Rectal smooth muscle tissue (tissue), 1 donor: Measurements from ENCODE around the gene PHACTR1.
"Not testable (repeated sequence)": the region's sequence is repeated elsewhere in the genome, so short reads cannot be mapped to it uniquely, and the experiment has no call there.

Experiments
- H3K27ac ChIP-seq: one replicate; pipeline ENCODE4 v1.7.0; 2013; ENCODE audit warnings: low read depth, low read length, inconsistent platforms
- H3K27me3 ChIP-seq: one replicate; pipeline ENCODE4 v1.7.0; 2013; ENCODE audit warnings: low read length; ENCODE audit not compliant: control insufficient read depth, insufficient read depth
- H3K36me3 ChIP-seq: one replicate; pipeline ENCODE4 v1.7.0; 2013; ENCODE audit warnings: low read length; ENCODE audit not compliant: control insufficient read depth, insufficient read depth
- H3K4me1 ChIP-seq: one replicate; pipeline ENCODE4 v1.7.0; 2013; ENCODE audit warnings: low read length; ENCODE audit not compliant: control insufficient read depth, insufficient read depth
- H3K4me3 ChIP-seq: one replicate; pipeline ENCODE4 v1.7.0; 2013; ENCODE audit warnings: low read length
- H3K9ac ChIP-seq: one replicate; pipeline ENCODE4 v1.7.0; 2013; ENCODE audit warnings: low read length

The PHACTR1 gene

DNA sequence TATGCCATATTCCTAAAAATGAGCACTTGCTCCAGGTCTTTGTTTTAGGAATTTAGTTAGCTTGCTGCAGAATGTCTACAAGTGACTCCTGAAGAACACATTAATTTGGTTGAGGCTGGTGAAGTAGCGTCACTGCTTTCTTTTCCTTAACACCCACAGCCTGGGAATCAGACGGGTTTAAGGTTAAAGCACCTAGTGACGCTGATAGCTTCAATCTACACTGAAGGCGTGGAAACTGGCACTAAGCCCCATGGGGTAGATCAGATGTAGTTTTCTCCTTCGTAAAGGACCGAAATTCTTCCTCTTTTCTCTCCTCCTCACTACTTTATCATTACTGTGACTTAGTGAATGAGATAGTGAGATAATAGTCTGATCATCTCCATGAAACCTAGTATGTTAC is 521.5 kb downstream of the PHACTR1 start:
- Histone ChIP-seq H3K27me3 (no peaks in the 10 kb centered on the region), H3K27ac (no peak overlapping the region), H3K4me3 (no peak overlapping the region), H3K9ac (no peak overlapping the region), H3K36me3 (no peaks in the 10 kb centered on the region), H3K4me1 (no peaks in the 10 kb centered on the region)

DNA sequence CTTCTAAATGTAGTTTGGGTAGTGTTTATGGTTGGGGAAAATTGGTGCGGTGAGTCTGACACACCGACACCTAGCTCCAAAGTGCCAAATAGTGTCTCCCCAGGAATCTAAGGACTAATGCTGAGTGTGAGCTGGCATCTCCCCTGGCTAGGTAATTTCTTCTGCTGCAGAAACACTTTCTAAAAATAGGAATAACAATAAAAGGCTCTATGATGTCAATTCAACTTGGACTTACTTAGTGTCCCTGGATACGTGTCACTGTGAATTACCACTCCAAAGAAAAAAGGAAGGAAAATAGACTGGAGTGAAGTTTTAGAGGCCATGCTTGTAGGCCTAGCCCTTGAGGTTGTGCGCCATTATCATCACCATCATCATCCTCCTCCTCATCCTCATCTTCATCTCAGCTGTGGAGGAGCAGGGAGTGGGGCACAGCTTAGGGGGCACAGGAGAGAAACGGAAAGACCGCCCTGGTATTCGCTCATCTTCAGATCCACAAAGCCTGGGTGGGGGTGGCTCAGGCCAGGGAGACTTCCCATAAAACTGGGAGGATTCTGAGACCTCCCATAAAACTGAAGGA is 522.2 kb downstream of the PHACTR1 start:
- no peak overlapping the region for H3K4me3 ChIP-seq
- no peak overlapping the region for H3K9ac ChIP-seq
- H3K27ac ChIP-seq, result no peak overlapping the region
- no peaks in the 10 kb centered on the region for H3K4me1 ChIP-seq
- no peaks in the 10 kb centered on the region for H3K36me3 ChIP-seq
- H3K27me3 ChIP-seq, result no peaks in the 10 kb centered on the region

GRCh38 chr6:13239530-13240455 is 523.2 kb downstream of the PHACTR1 start:
- no peaks in the 10 kb centered on the region for H3K4me1 ChIP-seq
- no peak overlapping the region for H3K27ac ChIP-seq
- no peaks in the 10 kb centered on the region for H3K36me3 ChIP-seq
- H3K27me3 ChIP-seq, result no peaks in the 10 kb centered on the region
- H3K9ac ChIP-seq, result no peak overlapping the region
- no peak overlapping the region for H3K4me3 ChIP-seq

DNA sequence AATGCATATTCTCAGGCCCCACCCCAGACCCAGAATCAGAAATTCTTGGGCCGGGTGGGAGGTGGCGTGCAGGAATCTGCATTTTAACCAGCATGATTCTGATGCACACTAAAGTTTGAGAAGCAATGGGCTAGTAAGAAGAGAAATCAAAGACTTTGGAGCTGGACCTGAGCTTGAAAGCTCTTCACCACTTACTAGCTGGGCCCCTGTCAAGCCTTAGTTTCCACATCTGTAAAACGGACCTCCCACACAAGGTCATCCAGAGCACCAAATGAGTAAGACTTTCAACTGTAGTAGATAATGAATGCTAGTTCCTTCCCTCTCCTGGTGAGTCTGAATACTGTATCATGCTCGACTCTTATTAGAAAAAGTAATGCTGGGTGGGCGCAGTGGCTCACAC is 524.8 kb downstream of the PHACTR1 start:
- H3K9ac ChIP-seq, result no peak overlapping the region
- no peak overlapping the region for H3K27ac ChIP-seq
- H3K36me3 ChIP-seq, result no peaks in the 10 kb centered on the region
- no peaks in the 10 kb centered on the region for H3K27me3 ChIP-seq
- H3K4me3 ChIP-seq, result no peak overlapping the region
- no peaks in the 10 kb centered on the region for H3K4me1 ChIP-seq

- Histone ChIP-seq H3K4me3 (no peak overlapping the region), H3K27me3 (no peaks in the 10 kb centered on the region), H3K36me3 (no peaks in the 10 kb centered on the region), H3K4me1 (no peaks in the 10 kb centered on the region), H3K27ac (no peak overlapping the region), H3K9ac (no peak overlapping the region)
Observed at GRCh38 chr6:13242178-13242577, 525.6 kb downstream of the PHACTR1 start.

DNA sequence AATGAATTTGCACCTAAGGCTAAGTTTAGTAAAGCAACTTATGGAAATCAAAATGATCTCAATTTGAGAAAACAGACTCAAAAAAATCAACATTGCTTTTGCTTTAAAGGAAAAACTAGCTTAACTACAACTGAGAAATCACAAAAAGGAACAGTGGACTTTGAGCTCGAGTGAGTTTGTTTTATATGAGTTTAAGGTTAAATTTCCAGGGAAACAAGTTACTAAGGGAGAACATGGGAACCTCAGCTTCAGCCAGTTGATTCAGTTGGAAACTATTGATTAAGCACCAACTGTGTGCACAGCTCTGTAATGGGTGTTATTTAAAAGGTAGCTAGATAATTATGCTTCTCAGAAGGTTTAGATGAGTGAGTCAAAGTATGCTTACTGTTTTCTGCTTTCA is 526.0 kb downstream of the PHACTR1 start:
- no peak overlapping the region for H3K27ac ChIP-seq
- no peak overlapping the region for H3K4me3 ChIP-seq
- H3K27me3 ChIP-seq, result no peaks in the 10 kb centered on the region
- no peak overlapping the region for H3K9ac ChIP-seq
- H3K4me1 ChIP-seq, result no peaks in the 10 kb centered on the region
- no peaks in the 10 kb centered on the region for H3K36me3 ChIP-seq

DNA sequence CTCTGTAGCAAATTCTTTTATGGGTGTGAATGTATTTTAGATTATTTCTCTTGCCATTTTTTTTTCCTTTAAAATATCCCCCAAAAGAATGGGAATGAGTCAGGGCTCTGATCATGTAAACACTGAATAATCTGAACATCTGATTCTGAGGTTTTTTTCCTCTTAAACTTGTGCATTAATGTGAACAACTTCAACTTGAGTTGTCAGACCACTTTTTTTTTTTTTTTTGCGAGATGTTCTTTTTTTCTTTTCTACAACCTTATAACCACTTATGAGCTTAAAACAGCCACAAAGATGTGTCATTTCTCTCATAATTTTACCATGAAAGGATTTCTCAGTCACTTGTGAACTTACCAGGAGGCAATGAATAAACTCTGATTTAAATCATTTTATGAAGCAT is 526.5 kb downstream of the PHACTR1 start:
- Histone ChIP-seq H3K4me1 (no peaks in the 10 kb centered on the region), H3K4me3 (no peak overlapping the region), H3K27ac (no peak overlapping the region), H3K27me3 (no peaks in the 10 kb centered on the region), H3K9ac (no peak overlapping the region), H3K36me3 (no peaks in the 10 kb centered on the region)

GRCh38 chr6:13243745-13244144 is 527.2 kb downstream of the PHACTR1 start:
- H3K36me3 ChIP-seq, H3K27ac ChIP-seq, H3K9ac ChIP-seq, H3K4me3 ChIP-seq, H3K27me3 ChIP-seq, H3K4me1 ChIP-seq: not testable (repeated sequence)

GRCh38 chr6:13247627-13248026 is 531.1 kb downstream of the PHACTR1 start:
- Histone ChIP-seq H3K9ac (no peak overlapping the region), H3K27me3 (no peaks in the 10 kb centered on the region), H3K4me3 (no peak overlapping the region), H3K36me3 (no peaks in the 10 kb centered on the region), H3K4me1 (no peaks in the 10 kb centered on the region), H3K27ac (no peak overlapping the region)

DNA sequence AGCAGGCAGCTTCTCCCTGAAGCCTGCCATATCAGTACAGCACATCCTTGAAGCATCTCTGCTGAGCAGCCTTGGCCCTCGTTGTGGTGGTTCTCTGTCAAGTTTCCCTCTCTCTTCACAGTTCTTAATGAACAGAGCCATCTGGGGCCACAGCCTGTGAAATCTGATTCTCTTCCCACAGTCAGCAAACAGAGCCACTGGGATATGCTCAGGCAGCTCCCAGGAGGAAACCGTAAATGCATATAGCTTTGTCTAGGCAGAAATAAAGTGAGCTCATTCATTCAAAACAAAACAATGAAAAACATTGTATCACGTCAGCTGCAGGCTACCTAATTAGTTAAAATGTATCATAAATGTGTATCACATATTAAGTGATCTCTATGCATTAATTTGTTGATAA is 531.5 kb downstream of the PHACTR1 start:
- Histone ChIP-seq H3K27ac (no peak overlapping the region), H3K36me3 (no peaks in the 10 kb centered on the region), H3K27me3 (no peaks in the 10 kb centered on the region), H3K9ac (no peak overlapping the region), H3K4me1 (no peaks in the 10 kb centered on the region), H3K4me3 (no peak overlapping the region)

- Histone ChIP-seq H3K36me3 (no peaks in the 10 kb centered on the region), H3K9ac (no peak overlapping the region), H3K4me1 (no peaks in the 10 kb centered on the region), H3K4me3 (no peak overlapping the region), H3K27ac (no peak overlapping the region), H3K27me3 (no peaks in the 10 kb centered on the region)
Observed at GRCh38 chr6:13248584-13248985, 532.0 kb downstream of the PHACTR1 start.

GRCh38 chr6:13248994-13249393 is 532.4 kb downstream of the PHACTR1 start:
- no peaks in the 10 kb centered on the region for H3K36me3 ChIP-seq
- H3K9ac ChIP-seq, result no peak overlapping the region
- H3K4me3 ChIP-seq, result no peak overlapping the region
- H3K27ac ChIP-seq, result no peak overlapping the region
- no peaks in the 10 kb centered on the region for H3K4me1 ChIP-seq
- H3K27me3 ChIP-seq, result no peaks in the 10 kb centered on the region

DNA sequence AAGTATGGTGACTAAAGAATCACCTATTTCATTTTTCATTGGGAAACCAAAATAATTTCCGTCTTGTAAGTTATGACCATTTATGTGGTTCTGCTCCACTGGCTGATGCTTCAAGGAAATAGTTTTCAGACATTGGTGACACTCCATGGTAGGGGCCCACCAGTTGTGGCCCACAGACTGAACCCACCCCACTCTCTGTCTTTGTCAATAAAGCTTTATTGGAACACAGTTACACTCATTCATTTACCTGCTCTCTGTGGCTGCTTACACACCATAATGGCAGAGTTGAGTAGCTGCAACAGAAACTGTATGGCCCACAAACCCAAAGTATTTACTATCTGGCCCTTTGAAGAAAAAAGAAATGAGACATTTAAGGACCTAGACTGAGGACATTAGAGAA is 533.2 kb downstream of the PHACTR1 start:
- Histone ChIP-seq H3K4me3 (no peak overlapping the region), H3K27ac (no peak overlapping the region), H3K27me3 (no peaks in the 10 kb centered on the region), H3K4me1 (no peaks in the 10 kb centered on the region), H3K36me3 (no peaks in the 10 kb centered on the region), H3K9ac (no peak overlapping the region)
